ENCODE measurements around the gene DDOST.

DDOST gene

DNA sequence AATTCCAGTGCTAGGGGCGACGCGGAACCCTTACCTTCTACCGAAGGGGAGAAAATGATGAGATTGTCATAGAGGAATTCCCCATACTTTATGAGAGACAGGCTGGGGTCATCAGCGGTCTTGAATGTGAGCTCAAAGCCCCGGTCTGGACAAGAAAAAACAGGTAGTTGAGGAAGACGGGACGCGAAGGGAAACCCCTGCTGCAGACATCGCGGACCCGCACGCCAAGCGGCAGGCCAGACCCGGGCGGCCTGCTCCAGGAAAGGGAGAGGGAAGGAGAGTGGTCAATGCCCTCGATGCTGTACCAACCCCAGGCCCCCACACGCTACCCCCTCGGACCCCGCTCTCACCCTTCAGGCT, 342 bp downstream of the DDOST start:
- no peak for DNase-seq (ENCODE audit: low read depth in 2 of 2)

DNA sequence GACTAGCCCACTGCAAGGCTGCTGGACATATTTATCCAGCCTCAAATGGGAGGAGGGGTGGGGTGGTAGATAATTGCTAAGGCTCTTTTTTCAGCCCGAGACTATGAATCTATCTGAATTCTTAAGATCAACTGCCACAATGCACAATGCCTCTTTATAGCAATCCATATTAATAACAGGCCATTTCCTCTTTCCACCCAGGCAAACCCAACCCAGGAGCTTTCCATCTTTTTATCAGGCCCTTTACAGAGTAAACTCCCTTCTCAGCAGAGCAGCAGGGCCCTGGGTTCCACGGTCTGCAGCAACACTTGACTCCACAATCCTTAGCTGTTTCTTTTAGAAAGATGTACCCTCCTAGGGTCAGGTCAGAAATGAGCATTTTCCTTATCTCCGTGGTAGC, 806 bp downstream of the DDOST start:
- no peak for DNase-seq (ENCODE audit: low read depth in 2 of 2)

DNA sequence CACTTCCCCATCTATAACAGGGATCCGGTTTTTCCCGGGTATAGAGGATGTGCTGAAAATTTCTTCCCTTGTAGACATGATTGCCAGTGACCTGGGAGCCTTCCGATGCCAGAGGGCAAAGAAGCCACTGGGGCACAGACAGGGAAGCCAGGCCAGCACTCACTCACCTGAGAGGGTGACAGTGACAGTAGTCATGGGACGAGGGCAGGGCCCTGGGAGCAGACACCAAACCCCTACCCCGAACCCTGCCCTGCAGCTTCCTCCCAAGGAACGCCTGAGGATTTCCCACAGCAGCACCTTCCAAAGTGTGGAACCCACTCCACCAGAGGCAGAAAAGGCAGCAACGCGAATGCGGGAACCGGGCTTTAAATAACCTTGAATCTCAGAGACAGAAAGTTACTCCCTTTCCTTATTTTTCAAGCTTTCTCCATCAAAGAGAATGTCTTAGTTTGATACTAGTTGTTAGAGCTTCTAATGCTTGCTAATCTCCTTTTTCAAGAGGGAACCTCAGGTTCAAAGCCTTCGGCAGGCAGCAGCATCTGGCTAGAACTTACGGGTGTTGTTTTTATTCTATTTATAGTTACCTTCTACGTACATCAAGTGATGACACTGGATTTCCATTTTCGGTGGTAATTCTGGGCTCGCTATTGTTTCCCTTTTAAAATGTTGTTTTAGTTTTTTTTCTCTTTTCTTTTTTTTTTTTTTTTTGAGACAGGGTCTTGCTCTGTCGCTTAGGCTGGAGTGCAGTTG, 2.8 kb downstream of the DDOST start:
- no peak for DNase-seq (ENCODE audit: low read depth in 2 of 2)

DNA sequence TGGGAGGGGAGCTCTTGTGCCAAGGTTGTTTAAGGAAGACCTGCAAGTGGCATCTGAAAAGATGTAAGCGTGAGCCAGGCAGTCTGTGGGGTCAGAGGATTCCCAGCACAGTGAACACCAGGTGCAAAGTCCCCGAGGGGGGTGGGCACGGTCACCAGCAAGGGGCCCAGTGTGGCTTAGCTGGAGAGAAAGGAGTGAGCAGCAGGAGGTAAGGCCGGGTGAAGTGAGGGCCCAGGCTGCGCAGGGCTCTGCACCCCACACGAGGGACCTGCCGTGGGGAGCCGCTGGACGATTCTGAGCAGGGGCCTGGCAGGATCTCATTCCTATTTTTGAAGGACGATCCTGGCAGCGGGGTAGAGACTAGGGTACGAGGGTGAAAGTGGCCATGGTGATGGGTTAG, 4.1 kb downstream of the DDOST start:
- no peak for DNase-seq (ENCODE audit: low read depth in 2 of 2)

DNA sequence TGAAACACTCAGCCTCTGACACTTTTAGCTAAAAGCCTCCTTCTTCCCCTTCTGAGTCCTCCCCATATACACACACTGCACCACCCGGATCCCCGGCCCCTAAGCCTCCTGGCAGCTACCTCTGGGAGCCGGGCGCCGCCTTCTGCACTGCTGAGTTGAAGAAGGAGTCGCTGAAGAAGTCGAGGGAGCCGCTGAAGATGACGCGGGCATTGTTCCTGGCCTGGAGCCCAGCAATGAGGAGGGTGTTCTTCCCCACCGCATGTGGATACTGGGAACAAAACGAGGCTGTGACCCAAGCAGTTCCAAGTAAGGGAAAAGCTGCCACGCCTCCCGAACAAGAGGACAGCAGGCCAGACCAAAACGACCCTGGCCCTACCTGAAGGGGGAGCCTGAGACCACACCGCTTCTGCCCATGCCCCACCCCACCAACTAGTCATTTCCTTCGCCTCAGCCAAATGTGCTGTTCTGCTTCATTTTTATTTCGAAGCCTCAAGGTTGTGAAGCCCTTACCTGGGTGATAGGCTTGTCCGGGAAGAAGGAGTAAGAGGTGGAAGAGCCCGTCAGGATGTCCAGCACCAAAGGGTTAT, 7.0 kb downstream of the DDOST start:
- DNase-seq (ENCODE audit: low read depth in 2 of 2), result no peak

DNA sequence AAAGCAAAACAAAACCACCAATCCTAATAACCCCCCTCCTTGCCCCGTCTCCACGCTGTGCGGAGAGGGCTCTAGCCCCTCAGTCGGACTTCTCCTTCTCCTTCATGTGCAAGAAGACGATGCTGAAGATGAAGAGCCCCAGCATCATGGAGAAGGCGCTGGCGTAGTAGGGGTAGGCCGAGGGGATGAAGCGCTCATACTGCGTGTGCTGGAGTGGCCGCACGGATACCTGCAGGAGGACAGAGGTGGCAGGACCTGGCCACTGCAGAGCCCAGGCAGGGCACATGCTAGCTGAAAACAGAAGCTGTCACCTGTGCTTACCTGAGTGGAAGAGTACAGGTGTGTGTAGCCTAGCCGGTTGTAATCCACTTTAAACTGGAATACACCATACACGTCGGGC, 8.9 kb downstream of the DDOST start:
- no peak for DNase-seq (ENCODE audit: low read depth in 2 of 2)

DNA sequence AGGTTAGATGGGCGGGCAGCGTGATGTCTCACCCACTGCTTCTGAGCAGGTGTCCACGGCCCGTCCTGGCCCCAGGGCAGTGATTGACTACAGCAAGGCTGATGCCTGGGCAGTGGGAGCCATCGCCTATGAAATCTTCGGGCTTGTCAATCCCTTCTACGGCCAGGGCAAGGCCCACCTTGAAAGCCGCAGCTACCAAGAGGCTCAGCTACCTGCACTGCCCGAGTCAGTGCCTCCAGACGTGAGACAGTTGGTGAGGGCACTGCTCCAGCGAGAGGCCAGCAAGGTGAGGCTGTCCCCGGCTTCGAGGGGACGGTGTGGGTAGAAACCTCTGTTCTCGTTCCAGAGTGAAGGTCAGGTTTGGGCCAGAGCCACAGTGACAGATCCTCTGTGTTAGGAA, 12.2 kb downstream of the DDOST start:
- DNase-seq (ENCODE audit: low read depth in 2 of 2), result no peak

DNA sequence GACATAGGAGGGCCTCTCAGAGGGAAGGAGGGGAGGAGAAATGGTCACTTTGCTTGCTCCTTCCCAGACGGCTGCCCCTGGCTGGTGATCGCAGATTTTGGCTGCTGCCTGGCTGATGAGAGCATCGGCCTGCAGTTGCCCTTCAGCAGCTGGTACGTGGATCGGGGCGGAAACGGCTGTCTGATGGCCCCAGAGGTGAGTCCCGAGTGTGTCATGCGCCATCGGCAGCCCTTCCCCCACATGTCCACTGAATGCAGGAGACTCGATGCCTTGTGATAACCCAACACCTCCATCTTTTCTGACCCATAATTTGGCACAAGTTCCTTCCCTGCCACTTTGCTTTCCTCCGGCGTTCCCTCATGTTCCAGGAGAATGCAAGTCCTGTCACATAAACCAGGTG, 12.7 kb downstream of the DDOST start:
- DNase-seq (ENCODE audit: low read depth in 2 of 2), result no peak

DNA sequence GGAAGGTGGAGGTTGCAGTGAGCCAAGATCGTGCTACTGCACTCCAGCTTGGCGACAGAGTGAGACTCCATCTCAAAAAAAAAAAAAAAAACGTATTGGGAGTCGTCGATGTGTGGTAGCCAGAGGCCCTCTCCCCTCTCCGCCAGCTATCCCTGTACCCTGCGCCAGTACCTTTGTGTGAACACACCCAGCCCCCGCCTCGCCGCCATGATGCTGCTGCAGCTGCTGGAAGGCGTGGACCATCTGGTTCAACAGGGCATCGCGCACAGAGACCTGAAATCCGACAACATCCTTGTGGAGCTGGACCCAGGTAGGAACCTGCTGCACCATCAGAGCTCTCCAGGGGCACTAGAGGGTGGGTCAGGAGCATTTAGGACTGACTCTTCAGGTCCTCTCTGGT, 15.8 kb downstream of the DDOST start:
- DNase-seq (ENCODE audit: low read depth in 2 of 2), result no peak

DNA sequence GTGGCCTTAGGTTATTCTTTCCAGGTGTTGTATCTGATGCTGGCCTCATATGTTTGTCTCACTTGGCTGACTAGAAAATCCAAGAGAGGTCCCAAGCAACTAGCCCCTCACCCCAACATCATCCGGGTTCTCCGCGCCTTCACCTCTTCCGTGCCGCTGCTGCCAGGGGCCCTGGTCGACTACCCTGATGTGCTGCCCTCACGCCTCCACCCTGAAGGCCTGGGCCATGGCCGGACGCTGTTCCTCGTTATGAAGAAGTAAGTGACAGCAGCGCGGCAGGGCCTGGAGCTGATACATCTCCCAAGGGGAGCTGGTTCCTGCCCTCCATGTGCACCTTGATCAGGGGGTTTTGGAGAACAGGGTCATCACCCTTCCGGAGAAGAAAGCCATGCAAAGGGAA, 16.8 kb downstream of the DDOST start:
- no peak for DNase-seq (ENCODE audit: low read depth in 2 of 2)

DNA sequence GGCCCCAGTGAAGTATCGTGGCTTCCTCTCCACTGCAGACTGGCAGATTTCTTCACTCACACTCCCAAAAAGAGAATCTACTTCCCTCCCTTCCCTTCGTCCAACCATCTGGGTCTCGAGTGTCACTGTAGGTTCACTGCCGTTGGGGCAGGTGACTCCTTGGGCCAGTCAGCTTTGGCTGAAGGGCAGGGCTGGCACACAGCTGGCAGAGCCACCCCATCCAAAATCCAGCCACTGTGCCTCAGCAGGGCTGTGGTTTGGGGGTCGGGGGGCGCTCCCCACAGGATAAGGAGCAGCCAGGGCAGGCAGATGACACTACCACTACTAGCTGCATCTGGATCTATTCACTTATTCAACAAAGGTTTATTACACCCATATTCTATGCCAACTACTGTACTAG, 18.1 kb downstream of the DDOST start:
- no peak for DNase-seq (ENCODE audit: low read depth in 2 of 2)

DNA sequence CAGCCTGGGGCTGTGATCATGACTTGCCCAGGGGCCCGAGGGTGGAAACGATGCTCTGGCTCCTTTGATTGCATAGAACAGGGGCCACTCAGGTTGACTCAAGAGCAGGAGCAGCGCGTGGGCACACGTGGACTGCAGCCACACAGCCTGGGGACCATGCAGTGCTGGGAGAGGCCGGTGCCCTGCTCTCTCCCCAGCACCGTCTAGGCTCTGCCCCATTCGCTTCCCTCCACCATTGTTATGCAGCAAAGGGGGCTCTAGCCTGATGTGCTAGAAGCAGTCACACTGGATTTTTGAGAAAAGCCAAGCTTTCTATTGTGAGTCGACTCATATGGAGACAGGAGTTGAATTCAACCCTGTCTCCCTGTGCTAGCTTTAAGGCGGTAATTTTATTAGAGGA, 19.2 kb downstream of the DDOST start:
- no peak for DNase-seq (ENCODE audit: low read depth in 2 of 2)

DNA sequence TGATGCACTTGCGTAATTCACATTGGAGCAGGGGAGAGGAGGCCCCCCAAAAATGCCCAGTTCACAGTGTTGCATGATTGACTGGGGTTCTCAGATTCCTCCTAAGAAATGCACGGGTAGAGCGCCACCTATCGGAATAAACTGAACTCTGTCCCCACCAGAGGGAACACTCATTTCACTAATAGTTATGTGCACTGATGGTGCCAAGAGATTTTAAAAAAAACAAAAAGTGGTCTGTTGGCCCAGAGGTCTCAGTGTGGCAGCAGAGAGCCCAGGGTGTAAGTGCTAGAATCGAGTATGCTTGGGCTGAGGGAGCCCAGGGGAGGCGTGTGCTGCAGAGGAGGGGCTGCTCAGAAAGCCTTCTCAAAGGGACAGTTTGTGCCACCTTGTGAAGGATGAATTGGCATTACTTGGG, 21.0 kb downstream of the DDOST start:
- DNase-seq (ENCODE audit: low read depth in 2 of 2), result peak; percentile 45 to 48

DNA sequence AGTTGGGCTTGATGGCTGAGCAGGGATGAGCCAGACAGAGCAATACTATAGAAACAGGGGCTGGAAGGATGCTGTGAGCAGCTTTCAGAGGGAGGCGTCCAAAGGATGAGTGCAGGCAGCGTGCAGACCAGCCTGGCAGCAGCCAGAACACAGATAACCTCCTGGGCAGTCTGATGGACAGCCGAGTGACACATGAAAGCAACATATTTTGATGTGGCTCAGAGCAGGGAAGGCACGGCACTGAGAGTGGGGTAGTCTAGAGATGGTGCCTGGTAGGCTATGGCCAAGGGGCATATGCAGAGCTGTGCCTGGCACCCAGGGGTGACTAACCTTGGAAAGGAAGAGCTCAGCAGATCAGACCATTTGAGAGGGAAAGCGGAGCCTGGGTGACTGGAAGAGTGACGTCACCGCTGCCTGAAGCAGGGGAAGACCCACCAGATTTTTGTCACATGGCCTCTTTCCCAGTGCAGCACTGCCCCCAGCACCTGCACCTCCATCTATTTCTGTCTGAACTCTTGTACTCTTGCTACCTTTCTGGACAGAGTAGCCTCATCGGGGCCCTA, 24.3 kb downstream of the DDOST start:
- DNase-seq (ENCODE audit: low read depth in 2 of 2), result no peak

DNA sequence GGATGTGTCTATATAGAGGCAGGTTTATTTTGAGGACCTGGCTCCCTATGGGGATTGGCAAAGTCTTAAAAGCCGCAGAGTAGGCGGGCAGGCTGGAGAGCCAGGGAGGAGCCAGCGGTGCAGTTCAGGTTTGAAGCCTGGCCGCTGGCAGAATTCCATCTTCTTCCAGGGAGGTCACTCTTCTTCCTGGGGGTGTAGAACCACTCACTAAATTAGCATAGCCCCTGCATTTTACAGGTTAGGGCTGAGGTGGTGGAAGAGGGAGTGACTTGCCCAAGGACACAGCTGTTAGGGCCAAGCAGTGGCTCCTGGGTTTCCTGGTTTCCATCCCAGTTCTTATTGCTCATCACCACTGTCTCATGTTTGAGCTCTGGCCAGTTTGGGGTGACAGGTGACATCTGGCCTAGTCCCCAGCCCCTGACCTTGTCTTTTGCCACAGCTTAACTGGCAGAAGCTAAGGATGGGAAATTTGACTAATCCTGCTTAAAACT, 26.5 kb downstream of the DDOST start:
- DNase-seq (ENCODE audit: low read depth in 2 of 2), result no peak

DNA sequence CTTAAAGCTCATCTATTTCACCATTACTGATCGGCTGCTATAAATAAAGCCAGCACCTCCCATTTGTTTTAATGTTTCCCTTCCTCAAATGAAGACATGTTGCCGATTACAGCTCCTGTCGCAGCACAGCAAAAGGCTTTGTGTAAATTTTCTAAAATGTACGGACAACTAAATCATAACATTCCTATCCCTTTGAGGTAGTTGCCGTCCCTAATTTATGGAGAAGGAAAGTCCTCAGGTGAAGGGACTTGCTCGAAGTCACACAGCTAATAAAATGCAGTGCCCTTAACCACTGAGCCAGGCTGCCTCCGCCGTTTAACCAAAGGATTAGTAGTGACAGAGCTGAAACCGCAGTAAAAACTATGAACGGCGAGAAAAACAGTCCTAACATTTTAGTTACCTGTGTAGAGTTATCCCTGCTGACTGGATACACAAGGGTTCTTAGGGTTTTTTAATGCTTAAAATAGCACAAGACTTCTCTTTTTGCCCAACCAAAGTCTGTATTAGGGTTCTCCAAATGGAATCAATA, 27.0 kb downstream of the DDOST start:
- no peak for DNase-seq (ENCODE audit: low read depth in 2 of 2)

DNA sequence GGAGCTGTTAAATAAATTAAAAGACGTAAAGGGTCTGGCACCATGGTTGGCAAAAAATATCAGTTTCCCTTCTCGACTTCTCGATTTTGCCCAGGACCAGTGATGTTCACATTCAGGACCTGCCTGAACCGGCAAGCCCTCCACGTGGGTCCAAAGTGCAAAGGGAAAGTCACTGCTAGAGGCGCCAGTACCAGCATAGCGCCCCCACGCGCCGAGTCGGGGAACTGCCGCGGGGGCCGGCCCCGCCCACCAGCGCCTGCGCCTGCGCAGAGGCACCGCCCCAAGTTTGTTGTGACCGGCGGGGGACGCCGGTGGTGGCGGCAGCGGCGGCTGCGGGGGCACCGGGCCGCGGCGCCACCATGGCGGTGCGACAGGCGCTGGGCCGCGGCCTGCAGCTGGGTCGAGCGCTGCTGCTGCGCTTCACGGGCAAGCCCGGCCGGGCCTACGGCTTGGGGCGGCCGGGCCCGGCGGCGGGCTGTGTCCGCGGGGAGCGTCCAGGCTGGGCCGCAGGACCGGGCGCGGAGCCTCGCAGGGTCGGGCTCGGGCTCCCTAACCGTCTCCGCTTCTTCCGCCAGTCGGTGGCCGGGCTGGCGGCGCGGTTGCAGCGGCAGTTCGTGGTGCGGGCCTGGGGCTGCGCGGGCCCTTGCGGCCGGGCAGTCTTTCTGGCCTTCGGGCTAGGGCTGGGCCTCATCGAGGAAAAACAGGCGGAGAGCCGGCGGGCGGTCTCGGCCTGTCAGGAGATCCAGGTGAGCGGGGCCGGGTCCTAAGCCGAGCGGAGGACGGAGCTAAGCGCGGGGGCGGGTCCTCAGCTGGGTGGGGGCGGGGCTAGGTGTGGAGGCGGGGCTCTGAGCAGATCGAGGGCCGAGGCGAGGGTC, 27.7 kb downstream of the DDOST start, which contains the start of gene PINK1:
Gene PINK1, plus strand, starts transcription at position 269 of the 875 bp plus-strand sequence. Its CDS starts 91 bp downstream, at position 360.
- DNase-seq (ENCODE audit: low read depth in 2 of 2), result peak; percentile 73 to 74

DNA sequence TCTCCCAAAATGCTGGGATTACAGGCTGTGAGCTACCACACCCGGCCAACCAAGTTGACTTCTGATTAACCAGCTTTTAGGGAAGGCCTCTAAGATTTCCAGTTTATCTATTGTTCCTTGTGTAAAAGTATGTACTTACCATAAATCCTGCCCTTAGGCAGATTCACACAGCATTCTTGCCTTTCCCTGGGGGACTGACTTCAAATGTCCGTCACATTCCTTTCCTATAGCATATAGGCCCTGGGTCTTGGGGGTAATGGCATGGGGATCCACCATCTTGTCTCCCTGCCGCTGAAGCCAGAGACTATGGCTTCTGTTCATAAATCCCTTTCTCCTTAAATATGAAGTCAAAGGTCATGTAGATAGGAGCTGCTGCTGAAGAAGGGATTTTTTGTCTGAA, 28.8 kb downstream of the DDOST start:
- no peak for DNase-seq (ENCODE audit: low read depth in 2 of 2)

DNA sequence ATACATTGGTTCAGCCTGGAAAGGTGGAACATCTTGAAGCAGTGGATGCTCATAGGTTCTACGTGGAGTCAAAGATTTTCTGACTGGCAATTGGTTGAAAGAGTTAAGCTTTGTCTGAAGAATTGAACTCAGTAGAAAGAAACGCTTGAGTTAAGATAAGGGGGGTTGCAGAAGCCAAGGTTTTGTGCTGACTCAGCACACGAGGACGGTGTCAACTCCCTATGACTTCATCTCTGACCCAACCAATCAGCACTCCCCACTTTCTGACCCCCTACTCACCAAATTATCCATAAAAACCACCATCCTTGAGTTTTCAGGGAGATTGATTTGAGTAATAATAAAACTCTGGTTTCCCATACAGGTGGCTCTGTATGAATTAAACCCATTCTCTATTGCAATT, 30.4 kb downstream of the DDOST start:
- DNase-seq (ENCODE audit: low read depth in 2 of 2), result no peak

DNA sequence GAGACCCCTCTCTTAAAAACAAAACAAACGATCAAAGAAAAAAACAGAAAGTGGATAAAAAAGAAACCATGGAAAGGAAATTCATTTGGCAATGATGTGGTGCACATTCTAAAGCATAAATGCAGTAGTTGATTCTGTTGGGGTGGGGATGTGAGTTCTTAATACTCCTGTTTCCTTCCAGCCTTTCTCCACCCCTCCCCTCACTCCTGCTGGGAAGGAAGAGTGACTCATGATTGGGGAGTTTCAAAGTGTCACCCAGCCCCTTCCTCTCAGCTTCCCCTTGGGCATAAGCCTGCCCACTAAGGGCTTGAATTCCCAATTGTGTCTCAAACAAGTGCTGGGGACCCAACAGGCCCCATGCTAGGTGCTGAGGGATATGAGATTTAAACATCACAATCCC, 34.6 kb downstream of the DDOST start:
- no peak for DNase-seq (ENCODE audit: low read depth in 2 of 2)

DNA sequence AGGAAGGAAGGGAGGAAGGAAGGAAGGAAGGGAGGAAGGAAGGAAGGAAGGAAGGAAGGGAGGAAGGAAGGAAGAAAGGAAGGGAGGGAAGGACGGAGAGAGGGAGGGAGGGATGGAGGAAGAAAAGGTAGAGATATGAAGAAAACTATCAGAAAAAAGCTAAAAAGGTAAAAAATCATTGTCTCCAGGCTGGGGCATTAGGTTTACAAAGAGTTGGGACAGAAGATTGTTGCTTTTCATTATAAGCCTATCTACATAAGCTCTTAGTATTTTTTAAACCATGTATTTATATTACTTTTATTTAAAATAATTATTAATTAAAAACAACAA, 35.1 kb downstream of the DDOST start:
- no peak for DNase-seq (ENCODE audit: low read depth in 2 of 2)

Data from activated CD4-positive, alpha-beta T cell treated with anti-CD3 and anti-CD28 coated beads for 24 hours (primary cell).